NCI-H1930 (cell line): ENCODE results near the gene CMTR1.
"Not testable (repeated sequence)": the region's sequence is repeated elsewhere in the genome, so short reads cannot be mapped to it uniquely, and the experiment has no call there.

ENCODE experiments used
- DNase-seq, 2 experiments: peaks; one replicate each; lab custom pipeline; 2025; lab: John Stamatoyannopoulos, UW

CMTR1 gene

DNA sequence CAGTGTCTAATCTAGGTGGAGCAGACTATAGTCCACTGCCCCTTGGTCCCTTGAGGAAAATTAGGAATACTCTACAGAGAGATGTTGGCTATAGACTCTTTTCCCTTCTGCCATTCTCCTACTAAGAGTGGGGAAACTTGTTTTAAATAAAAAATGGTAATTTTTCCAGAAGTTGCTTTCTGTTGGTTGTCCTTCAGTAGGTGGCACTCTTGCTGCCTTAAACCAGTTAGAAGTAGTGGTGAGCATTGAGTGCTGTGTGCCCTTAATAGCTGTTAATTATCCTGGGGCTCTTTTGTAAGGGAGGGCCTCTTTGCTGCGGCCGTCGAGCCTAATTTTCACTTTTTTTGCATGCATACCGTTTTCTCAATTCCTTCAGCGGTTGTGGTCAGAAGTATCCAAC, 2.8 kb downstream of the CMTR1 start:
- no peak for DNase-seq

DNA sequence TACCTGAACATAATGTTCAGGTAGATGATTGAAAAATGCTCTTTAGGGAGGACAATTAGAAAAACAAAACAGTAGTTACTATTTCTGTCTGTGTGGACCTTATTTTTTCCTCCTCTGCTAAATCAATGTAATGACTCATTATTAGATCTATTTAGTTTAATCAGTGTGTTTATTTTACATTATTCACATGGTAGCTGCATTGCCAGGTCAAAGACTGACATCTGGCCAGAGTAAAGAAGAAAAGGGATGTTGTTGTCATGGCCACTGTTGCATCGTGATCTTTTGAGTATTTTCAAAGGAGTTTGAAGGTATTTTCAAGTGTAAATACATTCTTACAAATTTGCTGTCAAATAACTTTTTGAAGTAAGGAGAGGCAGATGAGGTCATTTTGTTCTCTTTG, 5.9 kb downstream of the CMTR1 start:
- DNase-seq: no peak

DNA sequence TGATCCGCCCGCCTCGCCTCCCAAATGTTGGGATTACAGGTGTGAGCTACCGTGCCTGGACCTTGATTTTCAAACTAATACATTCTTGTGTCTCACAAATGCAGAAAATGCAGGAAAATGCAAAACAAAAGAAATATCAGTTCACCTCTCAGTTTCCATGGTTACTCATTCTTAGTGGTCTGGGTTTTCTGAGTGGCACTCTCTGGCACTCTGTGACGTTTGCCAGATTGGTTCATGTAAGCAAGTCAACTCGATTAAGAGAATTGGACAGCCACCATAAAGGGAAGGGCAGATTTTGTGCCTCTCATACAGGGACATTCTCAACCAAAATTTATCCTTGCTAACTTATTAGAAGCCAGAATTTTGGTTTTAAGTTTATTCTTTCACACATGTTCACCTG, 8.6 kb downstream of the CMTR1 start:
- DNase-seq: no peak

DNA sequence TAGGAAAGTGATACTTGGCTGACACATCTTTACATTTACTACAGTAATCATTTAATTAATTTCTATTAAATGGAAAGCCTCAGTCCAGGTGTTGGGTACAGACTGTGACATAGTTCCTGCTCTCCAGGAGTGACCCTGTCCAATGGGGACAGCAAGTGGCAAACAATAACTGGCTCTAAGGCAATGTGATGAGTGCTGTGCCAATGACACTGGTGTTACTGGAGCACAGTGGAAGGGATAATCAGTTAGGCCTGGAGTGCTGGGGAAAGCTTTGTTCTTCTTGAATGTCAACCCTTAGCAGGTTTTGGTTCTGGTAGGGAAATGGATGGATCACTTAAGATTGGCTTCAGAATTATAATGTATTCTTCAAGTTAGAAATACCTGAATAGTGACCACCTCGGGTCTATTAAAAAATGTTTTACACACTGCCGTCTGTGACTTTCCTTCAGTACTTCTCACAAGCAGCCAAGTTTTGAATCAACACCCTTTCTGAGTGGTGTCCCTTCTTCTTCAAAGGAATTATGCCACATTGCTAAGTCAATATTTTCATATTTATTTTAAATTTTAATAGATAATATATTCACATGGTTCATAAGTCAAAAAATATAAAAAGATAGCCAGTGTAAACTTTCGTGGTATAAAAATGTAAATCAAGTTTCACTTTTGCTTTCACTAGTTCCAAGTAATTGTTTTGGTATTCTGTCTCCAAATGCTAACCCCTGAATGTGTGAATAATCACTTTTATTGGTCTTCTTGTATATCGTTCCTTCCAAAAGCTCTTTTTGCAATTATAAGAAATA, 9.6 kb downstream of the CMTR1 start:
- no peak for DNase-seq

DNA sequence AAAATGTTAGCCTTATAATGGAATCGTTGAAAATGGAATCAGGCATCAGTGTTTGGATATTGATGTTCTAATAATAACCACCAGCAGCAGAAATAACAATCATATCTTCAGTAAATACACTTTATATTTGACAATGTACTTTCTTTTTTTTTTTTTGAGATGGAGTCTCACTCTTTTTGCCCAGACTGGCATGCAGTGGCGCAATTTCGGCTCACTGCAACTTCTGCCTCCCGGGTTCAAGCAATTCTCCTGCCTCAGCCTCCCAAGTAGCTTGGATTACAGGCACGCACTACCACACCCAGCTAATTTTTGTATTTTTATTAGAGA, 10.2 kb downstream of the CMTR1 start:
- not testable (repeated sequence) for DNase-seq

DNA sequence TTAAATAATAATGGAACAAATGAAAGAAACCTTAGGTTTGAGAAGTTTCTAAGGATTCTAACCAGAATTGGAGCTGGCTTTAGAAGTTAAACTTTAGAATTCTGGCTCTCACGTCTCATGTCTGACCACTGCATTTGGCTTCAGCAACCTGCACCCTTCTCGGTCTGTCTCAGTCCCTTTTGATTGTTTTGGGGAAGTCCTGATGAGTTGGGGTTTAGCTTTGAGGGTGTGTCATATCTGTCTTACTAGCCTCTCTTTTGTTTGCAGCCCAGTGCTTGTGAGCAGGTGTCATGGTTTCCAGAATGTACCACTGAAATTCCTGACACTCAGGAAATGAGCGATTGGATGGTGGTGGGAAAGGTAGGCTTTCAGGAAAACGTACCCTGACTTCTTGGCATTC, 17.0 kb downstream of the CMTR1 start:
- DNase-seq: no peak

DNA sequence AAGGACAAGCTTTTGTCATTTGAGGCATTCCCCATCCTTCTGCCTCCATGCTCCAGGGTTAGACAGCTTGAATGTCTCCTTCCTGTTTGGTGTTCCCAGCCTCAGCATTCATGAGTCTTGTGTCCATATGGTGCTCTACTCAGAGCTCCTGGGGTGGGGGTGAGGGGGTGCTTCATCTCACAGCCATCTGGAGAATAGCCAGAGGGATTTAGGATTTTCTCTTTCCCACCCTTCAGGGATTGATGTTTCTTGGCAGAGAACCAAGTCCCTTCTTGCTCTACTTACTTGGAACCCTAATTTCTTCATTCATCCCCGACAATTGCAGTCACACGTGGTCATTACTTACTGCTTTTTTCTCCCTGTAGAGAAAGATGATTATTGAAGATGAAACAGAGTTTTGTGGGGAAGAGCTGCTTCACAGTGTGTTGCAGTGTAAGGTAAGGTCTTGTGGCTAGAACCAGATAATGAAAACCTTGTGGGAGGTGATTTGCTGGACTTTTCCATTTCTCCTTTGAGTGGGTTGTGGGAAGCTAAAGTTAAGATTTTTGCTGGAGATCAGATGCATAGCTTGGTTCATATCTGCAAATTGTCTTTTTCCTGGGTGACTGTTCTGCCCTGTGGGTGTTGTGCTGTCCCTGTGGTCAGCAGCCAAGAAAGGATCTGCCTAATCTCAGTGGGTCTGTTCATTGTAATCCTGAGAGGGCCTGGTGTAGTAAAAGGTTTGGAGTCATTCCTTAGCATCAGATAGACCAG, 18.6 kb downstream of the CMTR1 start:
- DNase-seq: no peak

DNA sequence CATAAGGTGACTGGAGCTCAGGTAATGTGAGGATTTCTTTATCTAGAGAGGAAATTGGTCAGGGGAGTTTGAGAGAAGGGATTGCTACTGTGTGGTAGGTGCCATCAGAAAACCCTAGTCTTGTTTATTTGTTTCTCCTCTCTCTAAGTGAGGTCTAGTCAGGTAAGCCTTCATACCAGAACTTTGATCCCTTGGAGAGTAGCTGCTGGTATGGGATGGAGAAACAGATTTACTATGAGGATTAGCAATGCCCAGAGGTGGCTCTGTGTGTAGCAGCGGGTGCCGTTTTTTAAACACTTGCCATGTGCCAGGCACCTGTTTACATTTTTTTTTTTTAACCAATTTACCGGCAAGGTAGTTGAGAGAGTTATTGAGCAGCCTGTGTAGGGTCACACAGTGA, 19.5 kb downstream of the CMTR1 start:
- no peak for DNase-seq

DNA sequence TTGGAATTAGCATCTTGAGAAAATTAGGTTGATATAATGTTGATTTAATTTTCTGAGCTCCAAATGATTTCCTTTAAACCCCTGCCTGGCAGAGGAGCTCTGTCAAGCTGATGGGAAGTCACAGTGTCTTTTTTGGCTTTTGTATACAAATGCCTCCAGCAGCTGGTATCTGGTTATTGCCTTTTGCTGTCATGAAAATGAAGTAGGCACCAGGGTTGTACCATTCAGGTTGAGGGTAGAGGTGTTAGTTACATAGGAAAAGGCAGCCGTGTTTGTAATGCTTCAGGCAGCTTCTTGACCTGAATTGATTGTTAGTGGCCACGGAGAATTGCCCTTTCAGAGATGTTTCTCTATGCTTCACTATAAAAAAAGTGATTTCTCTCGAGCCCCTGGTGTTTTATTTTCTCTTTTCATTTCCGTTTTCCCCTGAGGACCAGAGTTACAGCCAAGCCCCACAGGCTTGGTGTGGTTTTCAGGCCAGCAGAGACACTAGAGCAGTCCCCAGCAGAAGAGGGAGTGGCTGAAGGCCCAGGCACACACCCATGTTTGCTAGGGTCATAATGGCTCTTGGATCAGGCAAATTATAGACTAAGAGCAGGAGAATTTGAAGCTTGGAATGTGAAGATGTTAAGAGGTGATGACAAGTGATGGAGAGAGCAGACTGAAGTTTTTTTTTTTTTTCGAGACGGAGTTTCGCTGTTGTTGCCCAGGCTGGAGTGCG, 21.6 kb downstream of the CMTR1 start:
- no peak for DNase-seq

DNA sequence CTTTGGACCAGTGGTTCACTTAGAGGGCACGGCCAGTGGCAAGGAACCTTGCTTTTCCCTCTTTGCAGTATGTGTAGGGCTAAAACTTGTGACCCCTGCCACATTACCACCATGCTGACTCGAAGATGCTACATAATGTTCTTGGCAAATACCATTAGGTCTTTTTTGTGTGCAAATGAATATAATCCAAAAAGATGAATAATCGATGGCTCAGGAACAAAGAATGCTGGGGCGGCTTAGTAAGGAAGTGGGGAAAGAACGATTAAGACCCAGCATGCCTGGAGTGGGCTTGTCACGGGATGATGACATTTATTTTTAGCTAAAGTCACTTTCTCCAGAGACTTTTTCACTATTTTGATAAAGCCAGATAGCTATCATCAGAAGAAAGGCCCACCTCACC, 23.1 kb downstream of the CMTR1 start:
- no peak for DNase-seq

DNA sequence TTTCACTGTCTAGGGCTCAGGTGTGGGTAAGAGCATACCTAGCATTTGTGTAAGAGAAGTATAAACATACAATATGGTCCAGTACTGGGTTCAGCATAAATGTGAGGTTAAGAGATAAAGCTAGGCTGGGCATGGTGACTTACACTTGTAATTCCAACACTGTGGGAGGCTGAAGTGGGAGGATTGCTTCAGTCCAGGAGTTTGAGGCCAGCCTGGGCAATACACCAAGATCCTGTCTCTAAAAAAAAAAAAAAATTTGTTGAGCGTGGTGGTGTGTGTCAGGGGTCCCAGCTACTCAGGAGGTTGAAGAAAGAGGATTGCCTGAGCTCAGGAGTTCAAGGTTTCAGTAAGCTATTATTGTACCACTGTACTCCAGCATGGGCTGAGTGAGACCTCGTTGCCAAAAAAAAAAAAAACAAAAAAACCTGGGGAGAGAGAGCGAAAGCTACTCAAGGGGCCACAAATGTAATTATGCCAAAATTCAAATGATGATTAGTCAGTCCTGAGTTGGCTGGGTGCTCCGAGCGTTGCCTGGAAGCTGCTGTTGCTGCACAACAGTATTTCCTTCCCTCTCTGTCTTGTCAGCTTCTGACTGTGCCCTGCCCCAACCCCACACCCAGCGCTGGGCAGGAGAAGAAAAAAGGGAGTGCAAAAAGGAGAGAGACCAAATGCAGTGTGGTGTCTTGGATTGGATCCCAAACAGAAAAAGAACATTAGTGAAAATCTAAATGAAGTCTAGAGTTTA, 24.0 kb downstream of the CMTR1 start:
- no peak for DNase-seq

DNA sequence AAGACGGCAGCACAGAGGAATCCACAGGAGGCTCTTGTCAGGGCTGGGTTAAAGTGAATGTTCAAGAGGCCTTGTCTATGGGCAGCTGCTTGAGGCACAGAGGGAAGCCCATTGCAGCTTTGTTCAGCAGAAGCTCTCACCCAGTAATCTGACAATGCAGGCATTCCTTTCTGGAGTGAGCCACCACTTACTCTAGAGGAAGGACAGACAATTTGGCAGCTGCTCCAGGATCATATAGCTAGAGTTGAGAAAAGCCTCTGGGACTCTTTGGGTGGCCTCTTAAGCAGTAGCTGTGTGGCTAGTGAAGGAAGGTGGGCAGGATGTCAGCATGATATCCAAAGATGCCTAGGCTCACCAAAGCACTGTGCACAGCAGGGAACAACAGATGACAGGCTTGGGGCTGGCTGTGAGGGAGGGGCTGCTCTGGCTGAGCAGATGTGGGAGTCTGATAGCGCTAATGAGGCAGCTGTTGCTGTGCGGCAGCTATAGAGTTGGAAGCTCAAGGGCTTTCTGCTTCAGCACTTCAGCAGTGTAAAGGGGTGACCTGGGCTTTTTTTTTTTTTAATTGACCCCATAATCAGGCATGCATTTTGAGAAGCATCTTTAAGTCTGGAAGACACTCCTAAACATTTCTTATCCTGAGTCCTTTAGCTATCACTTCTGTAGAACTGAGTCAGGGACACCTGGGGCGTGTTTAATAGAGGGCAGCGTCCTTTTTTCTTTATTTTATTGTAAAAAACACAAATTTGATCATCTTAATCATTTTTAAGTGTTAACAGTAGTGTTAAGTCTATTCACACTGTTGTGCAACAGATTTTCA, 27.2 kb downstream of the CMTR1 start:
- DNase-seq: peak in 1 of 2 experiments; percentile 5

DNA sequence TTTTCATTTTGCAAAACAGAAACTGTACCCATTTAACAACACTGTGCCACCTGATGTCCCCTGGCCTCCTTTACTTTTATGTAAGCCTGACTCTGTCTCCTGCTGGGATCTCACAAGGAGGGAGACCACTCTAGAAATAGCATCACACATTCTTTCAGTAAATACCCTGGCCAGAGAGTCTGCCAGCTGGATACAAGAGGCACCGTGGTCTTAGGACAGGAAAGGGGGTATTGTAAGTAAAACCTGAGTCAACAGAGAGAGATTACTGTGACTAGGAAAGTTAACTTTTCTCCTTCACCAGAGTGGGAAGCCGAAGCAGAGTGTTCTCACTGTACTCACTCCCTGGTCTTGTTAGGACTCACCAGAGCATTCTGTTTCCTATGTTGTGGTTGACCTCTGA, 27.8 kb downstream of the CMTR1 start:
- DNase-seq: no peak

DNA sequence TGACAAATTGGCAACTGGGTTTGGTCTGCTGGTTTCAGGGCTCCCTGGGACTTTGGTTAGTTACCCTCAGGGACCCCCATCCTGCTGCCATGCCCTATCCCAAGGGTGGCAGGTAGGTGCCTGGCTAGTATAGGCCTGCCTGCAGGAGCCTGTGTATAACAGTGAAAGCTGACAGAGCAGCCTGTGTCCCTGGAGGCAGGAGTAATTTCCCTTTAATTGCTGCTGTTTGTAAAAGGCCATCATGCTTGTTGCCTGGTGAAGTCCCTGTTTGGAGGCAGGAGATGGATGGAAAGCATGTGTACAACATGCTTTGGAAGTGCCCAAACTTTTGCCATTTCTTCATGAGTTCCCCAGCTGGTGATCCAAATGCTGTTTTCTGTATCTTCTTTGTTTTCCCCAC, 30.1 kb downstream of the CMTR1 start:
- DNase-seq: no peak

DNA sequence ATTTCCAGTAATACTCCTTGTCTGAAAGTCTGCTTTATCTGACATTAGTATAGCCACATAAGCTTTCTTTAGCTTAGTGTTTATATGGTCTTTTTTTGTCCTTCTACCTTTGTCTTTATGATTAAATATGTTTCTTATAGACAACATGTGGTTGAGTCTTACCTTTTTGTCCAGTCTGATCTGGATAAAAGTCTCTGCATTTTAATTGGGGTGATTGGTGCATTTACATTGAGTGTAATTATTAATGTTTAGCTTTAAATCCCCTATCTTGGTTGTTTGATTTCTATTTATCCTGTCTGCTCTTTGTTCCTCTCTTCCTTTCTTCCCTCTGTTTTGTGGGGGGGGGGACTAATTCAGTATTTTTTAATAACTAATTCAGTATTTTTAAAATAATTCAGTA, 34.7 kb downstream of the CMTR1 start:
- DNase-seq: no peak

DNA sequence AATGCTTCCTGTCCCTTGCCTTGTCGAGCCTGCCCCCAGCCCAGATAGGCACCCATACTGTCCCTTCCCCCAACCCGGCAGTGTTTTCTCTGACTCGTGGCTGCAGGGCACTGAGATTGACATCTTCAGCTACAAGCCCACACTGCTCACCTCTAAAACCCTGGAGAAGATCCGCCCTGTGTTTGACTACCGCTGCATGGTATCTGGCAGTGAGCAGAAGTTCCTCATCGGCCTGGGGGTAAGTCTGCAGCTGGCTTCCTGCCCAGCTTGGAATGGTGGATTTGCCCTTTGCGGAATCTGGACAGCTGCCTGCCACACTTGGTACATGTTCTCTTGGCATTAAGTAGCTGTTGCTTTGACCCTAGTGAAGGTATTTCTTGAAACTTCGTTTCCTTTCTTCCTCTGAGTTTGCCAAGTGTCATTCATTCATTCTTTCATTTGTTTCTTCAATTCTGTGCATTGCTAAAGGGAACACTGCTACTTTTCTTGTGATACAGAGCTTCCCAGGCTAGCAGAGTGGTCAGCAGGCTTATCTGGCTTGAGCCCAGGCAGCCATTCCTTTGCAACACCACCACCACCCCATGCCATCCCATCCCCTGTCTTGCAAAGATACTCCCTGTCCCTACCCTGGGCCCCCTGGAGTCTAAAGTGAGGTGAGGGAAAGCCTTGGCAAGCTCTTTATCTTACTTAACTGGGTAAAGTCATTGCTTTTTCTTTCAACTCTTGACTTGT, 40.5 kb downstream of the CMTR1 start:
- DNase-seq: no peak

DNA sequence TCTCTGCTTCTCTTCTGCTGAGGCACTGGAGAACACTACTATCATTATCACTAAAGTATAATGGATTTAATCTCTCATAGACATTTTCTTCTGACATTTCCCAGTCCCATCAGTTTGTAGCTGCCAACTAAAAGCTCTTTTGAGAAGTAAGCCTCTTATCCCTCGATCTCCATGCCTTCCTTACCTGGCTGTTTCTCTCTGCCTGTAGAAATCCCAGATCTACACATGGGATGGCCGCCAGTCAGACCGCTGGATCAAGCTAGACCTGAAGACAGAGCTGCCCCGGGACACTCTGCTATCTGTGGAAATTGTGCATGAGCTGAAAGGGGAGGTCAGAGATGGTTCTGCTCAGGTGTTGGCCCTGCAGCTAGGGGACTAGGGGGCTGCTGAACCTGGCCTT, 41.3 kb downstream of the CMTR1 start:
- DNase-seq: no peak

DNA sequence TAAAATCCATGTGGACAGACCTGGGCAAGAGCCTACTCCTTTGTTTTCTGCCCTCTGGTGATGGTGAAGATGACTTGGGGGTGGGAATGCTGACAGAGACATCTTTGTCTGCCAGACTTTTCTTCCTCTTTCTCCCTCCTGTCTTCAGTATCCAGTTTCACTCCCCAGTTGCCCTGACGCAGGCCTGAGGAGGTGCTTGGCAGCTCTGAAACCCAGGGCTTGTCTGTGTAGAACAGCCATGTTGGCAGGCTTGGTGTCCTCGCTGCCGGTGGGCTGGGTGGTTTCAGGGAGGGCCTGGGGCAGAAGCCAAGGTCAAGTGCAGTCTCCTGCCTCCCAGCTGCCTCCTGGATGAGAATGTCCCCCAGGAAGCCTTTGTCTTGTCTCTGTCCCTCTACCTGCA, 44.2 kb downstream of the CMTR1 start:
- DNase-seq: no peak

DNA sequence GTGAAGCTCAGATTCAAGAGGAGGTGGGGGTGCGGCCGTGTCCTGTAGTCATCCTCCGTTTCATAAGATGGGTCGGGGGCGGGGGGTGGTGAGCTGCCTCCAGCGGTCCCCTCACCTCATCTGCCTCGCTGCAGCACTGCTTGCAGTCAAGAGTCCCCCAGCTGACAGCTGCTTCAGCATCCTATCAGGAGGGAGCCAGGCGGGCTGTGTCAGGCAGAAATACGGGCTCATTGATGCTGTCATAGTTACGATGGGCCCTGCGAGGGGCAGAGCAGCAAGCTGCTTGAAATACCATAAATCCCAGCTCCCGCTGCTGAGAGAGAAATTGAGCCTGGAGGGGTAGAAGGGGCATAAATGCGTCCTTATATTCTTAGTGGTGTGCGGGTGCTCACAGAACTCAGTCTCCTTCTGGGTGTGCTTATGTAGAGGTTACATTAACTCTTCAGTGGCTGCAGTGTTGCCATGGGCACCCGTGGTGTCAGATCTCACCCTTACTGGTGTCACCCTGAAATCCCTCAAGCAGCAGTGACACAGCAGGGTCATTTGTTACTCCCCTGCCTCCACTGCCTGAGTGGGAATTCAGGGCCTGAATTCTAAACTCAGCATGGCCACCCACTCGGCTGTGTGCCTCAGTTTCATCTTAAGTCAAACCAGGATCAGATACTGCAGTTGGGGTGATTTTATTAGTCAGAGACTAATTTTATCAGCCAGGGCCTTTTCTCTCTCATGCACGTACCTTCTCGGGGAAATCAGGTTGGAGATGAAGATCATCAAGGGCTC, 44.8 kb downstream of the CMTR1 start:
- no peak for DNase-seq

DNA sequence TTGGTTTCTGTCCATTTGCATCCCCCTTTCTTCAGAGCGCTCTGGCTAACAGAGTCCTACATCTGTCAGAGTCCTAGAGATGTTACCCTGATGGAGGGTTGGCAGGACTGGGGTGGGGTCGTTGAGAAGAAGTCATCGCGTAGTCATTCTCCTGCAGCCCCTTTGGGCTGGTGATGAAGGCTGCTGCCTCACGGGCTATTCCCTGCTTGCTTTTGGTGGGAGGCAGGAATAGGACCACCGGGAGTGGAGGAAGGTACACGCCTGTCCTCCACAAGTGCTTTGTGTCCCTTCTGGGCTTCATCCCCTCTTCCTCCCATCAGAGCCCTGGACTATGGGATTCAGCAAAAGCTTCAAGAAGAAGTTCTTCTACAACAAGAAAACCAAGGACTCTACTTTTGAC, 45.8 kb downstream of the CMTR1 start:
- DNase-seq: no peak
